H9 (cell line): ENCODE measurements around the gene FOXF1. TPM values are rescaled to one million over a fixed set of nuclear protein-coding genes. Genes with fewer than 3 reads are reported as not detected.

ENCODE experiments used
- DNase-seq: peaks from one replicate; pipeline ENCODE4 v3.0.0-alpha.2; 2017
- H2AFZ ChIP-seq: one replicate; pipeline ENCODE4 v1.6.1; 2013; ENCODE audit warnings: mild to moderate bottlenecking, low read length, control low read depth, moderate library complexity
- H2AK5ac ChIP-seq: 2 replicates; pipeline ENCODE4 v1.6.1; 2013; ENCODE audit warnings: low read length, control low read depth, mixed read lengths; ENCODE audit not compliant: insufficient read length
- H2BK120ac ChIP-seq: one replicate; pipeline ENCODE4 v1.6.1; 2013; ENCODE audit warnings: low read depth, mild to moderate bottlenecking, low read length, control low read depth, inconsistent platforms; ENCODE audit not compliant: poor library complexity, severe bottlenecking
- H2BK12ac ChIP-seq: 2 replicates; pipeline ENCODE4 v1.6.1; 2013; ENCODE audit warnings: low read length, control low read depth, mixed read lengths, low read depth; ENCODE audit not compliant: insufficient read length
- H2BK15ac ChIP-seq: 2 replicates; pipeline ENCODE4 v1.6.1; 2013; ENCODE audit warnings: low read depth, low read length, control low read depth
- H2BK20ac ChIP-seq: one replicate; pipeline ENCODE4 v1.6.1; 2013; ENCODE audit warnings: low read depth, mild to moderate bottlenecking, low read length, control low read depth, inconsistent platforms; ENCODE audit not compliant: poor library complexity, severe bottlenecking
- H2BK5ac ChIP-seq: 2 replicates; pipeline ENCODE4 v1.6.1; 2013; ENCODE audit warnings: low read length, control low read depth, mixed read lengths; ENCODE audit not compliant: insufficient read length
- H3K14ac ChIP-seq: 2 replicates; pipeline ENCODE4 v1.6.1; 2013; ENCODE audit warnings: low read length, control low read depth; ENCODE audit not compliant: insufficient read depth
- H3K18ac ChIP-seq: 2 replicates; pipeline ENCODE4 v1.6.1; 2013; ENCODE audit warnings: low read depth, mild to moderate bottlenecking, mixed read lengths, low read length, control low read depth; ENCODE audit not compliant: insufficient read length
- H3K23ac ChIP-seq: 2 replicates; pipeline ENCODE4 v1.6.1; 2013; ENCODE audit warnings: low read length, control low read depth, mixed read lengths, low read depth; ENCODE audit not compliant: insufficient read length
- H3K23me2 ChIP-seq: 2 replicates; pipeline ENCODE4 v1.6.1; 2013; ENCODE audit warnings: low read depth, mild to moderate bottlenecking, mixed read lengths, low read length, control low read depth; ENCODE audit not compliant: insufficient read length, poor library complexity, severe bottlenecking
- H3K27ac ChIP-seq: 2 replicates; pipeline ENCODE4 v1.5.1; 2013; ENCODE audit warnings: low read length, control low read depth, mixed read lengths, low read depth; ENCODE audit not compliant: insufficient read length
- H3K27me3 ChIP-seq: 2 replicates; pipeline ENCODE4 v1.6.1; 2013; ENCODE audit warnings: low read length, control low read depth, inconsistent platforms; ENCODE audit not compliant: insufficient read depth
- H3K4ac ChIP-seq: 2 replicates; pipeline ENCODE4 v1.6.1; 2013; ENCODE audit warnings: low read depth, mild to moderate bottlenecking, control low read depth, inconsistent platforms, low read length, moderate library complexity
- H3K4me1 ChIP-seq: 2 replicates; pipeline ENCODE4 v1.6.1; 2013; ENCODE audit warnings: low read length, control low read depth, inconsistent platforms; ENCODE audit not compliant: insufficient read depth
- H3K4me2 ChIP-seq: 2 replicates; pipeline ENCODE4 v1.6.1; 2013; ENCODE audit warnings: low read length, control low read depth, mixed read lengths; ENCODE audit not compliant: insufficient read length, insufficient read depth
- H3K56ac ChIP-seq: 2 replicates; pipeline ENCODE4 v1.6.1; 2013; ENCODE audit warnings: low read depth, mild to moderate bottlenecking, mixed read lengths, low read length, control low read depth; ENCODE audit not compliant: insufficient read length
- H3K79me1 ChIP-seq: 2 replicates; pipeline ENCODE4 v1.6.1; 2013; ENCODE audit warnings: low read depth, mild to moderate bottlenecking, moderate library complexity, low read length, control low read depth, inconsistent platforms; ENCODE audit not compliant: insufficient read depth, poor library complexity, severe bottlenecking
- H3K79me2 ChIP-seq: 2 replicates; pipeline ENCODE4 v1.6.1; 2013; ENCODE audit warnings: low read length, control low read depth, inconsistent platforms; ENCODE audit not compliant: insufficient read depth
- H3K9ac ChIP-seq: 2 replicates; pipeline ENCODE4 v1.6.1; 2013; ENCODE audit warnings: low read length, control low read depth, mixed read lengths; ENCODE audit not compliant: insufficient read length; ENCODE audit errors: extremely low read depth
- H3K9me3 ChIP-seq: one replicate; pipeline ENCODE4 v1.6.1; 2013; ENCODE audit warnings: low read depth, low read length, inconsistent platforms; ENCODE audit not compliant: control insufficient read depth
- H3T11ph ChIP-seq: one replicate; pipeline ENCODE4 v1.6.1; 2013; ENCODE audit warnings: mild to moderate bottlenecking, low read length, control low read depth, inconsistent platforms
- H4K20me1 ChIP-seq: one replicate; pipeline ENCODE4 v1.6.1; 2013; ENCODE audit not compliant: control insufficient read depth, insufficient read length, insufficient read depth
- H4K5ac ChIP-seq: 2 replicates; pipeline ENCODE4 v1.6.1; 2013; ENCODE audit warnings: low read depth, mild to moderate bottlenecking, mixed read lengths, low read length, control low read depth; ENCODE audit not compliant: insufficient read length
- H4K8ac ChIP-seq: replicated peaks from 2 replicates; pipeline ENCODE4 v1.6.1; 2013; ENCODE audit warnings: low read length, control low read depth, mixed read lengths, low read depth; ENCODE audit not compliant: insufficient read length
- H4K91ac ChIP-seq: 2 replicates; pipeline ENCODE4 v1.6.1; 2013; ENCODE audit warnings: low read depth, mild to moderate bottlenecking, moderate library complexity, mixed read lengths, low read length, control low read depth; ENCODE audit not compliant: insufficient read length
- H3K27ac Mint-ChIP-seq, 3 experiments: 2 replicates in 2 of 3; 3 replicates in 1 of 3; pipeline ENCODE4 v1.8.0; 2020 to 2021; ENCODE audit warnings: mixed read lengths in 3 of 3, mild to moderate bottlenecking in 1 of 3, moderate library complexity in 1 of 3
- H3K27me3 Mint-ChIP-seq: 2 replicates; pipeline ENCODE4 v1.8.0; 2021; ENCODE audit warnings: low read depth, mild to moderate bottlenecking, moderate library complexity, mixed read lengths
- H3K36me3 Mint-ChIP-seq, 3 experiments: 2 replicates in 2 of 3; 3 replicates in 1 of 3; pipeline ENCODE4 v1.8.0; 2020 to 2021; ENCODE audit warnings: low read depth in 3 of 3, mixed read lengths in 3 of 3; ENCODE audit not compliant: insufficient read depth in 1 of 3
- H3K4me1 Mint-ChIP-seq, 2 experiments: 2 replicates each; pipeline ENCODE4 v1.8.0; 2020; ENCODE audit warnings: mixed read lengths in 2 of 2
- H3K4me3 Mint-ChIP-seq, 2 experiments: 2 replicates in 1 of 2; 3 replicates in 1 of 2; pipeline ENCODE4 v1.8.0; 2020 to 2021; ENCODE audit warnings: mild to moderate bottlenecking in 2 of 2, mixed read lengths in 2 of 2, moderate library complexity in 1 of 2
- H3K9me3 Mint-ChIP-seq, 2 experiments: 2 replicates in 1 of 2; 3 replicates in 1 of 2; pipeline ENCODE4 v1.8.0; 2020; ENCODE audit warnings: mild to moderate bottlenecking in 2 of 2, mixed read lengths in 2 of 2, moderate library complexity in 1 of 2
- WGBS: extraction: QIAGEN DNeasy Blood & Tissue Kit; methylation state at CpG from one replicate; pipeline ENCODE4 v1.1.7; 2013; ENCODE audit warnings: missing lambda C conversion rate, low lambda C conversion rate, mixed read lengths; ENCODE audit not compliant: insufficient read length; ENCODE audit errors: extremely low coverage; 5-methylcytosine and 5-hydroxymethylcytosine counted together
- total RNA-seq: library from RNA; stranded (reverse); gene quantifications from 2 replicates; pipeline ENCODE4 v1.2.1, GENCODE V29; 2021
- TF ChIP-seq, protein P1 (sequence below): fragments of 200-600 bp; sonication (generic); conservative IDR thresholded peaks from 3 replicates; pipeline ENCODE4 v1.8.0; 2021; ENCODE audit warnings: antibody characterized with exemption, mild to moderate bottlenecking

Gene FOXF1
- total RNA-seq, 1 experiment from 2014 or later = not detected

DNA sequence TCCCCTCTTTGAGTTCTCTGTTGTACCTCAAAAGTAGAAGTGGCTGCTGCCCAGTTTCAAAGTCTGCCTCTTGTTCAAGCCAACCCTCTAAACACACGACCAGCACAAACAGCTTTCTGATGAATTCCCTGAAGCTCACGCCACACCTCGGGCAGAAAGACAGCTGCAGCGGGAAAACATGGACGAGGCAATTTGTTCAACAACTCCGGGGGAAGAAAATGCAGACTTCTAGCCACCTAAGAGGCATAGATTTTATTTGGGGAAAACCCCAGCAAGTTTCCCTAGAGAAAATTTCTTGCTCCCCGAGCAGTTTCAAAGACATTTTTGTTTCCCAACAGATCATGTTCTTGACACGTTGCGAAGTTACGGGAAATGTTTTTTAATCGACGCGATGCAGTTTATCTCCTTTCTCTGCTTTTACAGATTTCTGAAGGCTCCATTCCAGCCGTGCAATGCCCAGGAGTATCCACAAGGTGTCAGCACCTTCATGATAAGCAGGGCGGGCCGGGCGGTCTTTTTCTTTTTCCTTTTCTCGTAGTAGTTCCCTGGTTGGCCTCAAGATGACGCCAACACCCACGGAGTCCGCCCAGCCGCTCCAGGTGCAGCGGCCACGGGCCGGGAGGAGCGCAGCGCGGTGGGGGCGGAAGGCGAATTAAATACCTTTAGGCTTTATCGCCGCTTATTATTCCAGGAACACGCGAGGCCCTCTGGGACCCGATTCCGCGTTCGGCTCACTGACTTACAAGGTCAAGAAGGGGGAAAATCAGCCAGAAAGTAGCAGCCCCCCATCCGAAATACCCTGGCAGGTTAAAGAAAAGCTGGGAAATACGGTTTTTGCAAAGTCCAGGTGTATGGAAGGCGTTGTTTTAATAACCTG lies 53.4 kb downstream of the FOXF1 start:
- Histone ChIP-seq H2AFZ (peak overlapping the region; percentile 63), H3T11ph (no peak overlapping the region), H2BK20ac (no peak overlapping the region), H3K79me2 (no peaks in the 10 kb centered on the region), H4K20me1 (no peaks in the 10 kb centered on the region), H4K5ac (no peak overlapping the region), H4K8ac (no peak overlapping the region), H3K23ac (no peak overlapping the region), H3K56ac (no peak overlapping the region), H3K9me3 (no peaks in the 10 kb centered on the region), H3K4me2 (peak overlapping the region; percentile 80), H3K4ac (no peak overlapping the region), H2BK15ac (no peak overlapping the region), H2BK5ac (no peak overlapping the region), H3K9ac (no peak overlapping the region), H3K23me2 (peaks cover 14% of the 10 kb centered on the region), H3K14ac (no peak overlapping the region), H3K79me1 (no peaks in the 10 kb centered on the region), H3K18ac (peak overlapping the region; percentile 34), H4K91ac (no peak overlapping the region), H2BK12ac (no peak overlapping the region), H2BK120ac (no peak overlapping the region), H3K27me3 (peaks cover 37% of the 10 kb centered on the region), H3K4me1 (0 out of 2 replicates have a peak, but pooled peaks cover 2% of the 10 kb centered on the region), H3K27ac (no peak overlapping the region), H2AK5ac (no peak overlapping the region)
- Mint-ChIP-seq H3K9me3 (peaks cover 0 to 3% of the 10 kb centered on the region in 2 experiments; a peak in 2 of 5 replicates), H3K27me3 (peaks cover 60% of the 10 kb centered on the region), H3K4me1 (peaks cover 21 to 31% of the 10 kb centered on the region in 2 experiments), H3K36me3 (no peaks in the 10 kb centered on the region), H3K27ac (0 out of 7 replicates have a peak overlapping the region, but pooled peaks of 1 of the 3 experiments have one; percentile 13), H3K4me3 (peak overlapping the region; percentile 32 to 73)
- peak; percentile 86 for DNase-seq
- TF ChIP-seq, protein P1, sequence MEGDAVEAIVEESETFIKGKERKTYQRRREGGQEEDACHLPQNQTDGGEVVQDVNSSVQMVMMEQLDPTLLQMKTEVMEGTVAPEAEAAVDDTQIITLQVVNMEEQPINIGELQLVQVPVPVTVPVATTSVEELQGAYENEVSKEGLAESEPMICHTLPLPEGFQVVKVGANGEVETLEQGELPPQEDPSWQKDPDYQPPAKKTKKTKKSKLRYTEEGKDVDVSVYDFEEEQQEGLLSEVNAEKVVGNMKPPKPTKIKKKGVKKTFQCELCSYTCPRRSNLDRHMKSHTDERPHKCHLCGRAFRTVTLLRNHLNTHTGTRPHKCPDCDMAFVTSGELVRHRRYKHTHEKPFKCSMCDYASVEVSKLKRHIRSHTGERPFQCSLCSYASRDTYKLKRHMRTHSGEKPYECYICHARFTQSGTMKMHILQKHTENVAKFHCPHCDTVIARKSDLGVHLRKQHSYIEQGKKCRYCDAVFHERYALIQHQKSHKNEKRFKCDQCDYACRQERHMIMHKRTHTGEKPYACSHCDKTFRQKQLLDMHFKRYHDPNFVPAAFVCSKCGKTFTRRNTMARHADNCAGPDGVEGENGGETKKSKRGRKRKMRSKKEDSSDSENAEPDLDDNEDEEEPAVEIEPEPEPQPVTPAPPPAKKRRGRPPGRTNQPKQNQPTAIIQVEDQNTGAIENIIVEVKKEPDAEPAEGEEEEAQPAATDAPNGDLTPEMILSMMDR = peak; percentile 100
- WGBS = no CpG with 5 or more reads among the region's 41 CpGs

Other genes starting within 250 kb of the FOXF1 start
- gene MTHFSD, start 44.7 kb downstream of the FOXF1 start, total RNA-seq = 3.4 and 4.7 TPM in 2 replicates
- 0.07 TPM in 1 of 2 replicates, not detected in the other for gene FOXC2, start 56.3 kb downstream of the FOXF1 start, total RNA-seq
- 0.09 and 0.18 TPM in 2 replicates for gene FOXL1, start 68.0 kb downstream of the FOXF1 start, total RNA-seq